GM18499 (cell line): ENCODE data around the gene MYL7.
"Not testable (repeated sequence)": the region's sequence is repeated elsewhere in the genome, so short reads cannot be mapped to it uniquely, and the experiment has no call there.

Source experiments
- ATAC-seq: cut with Tn5 transposase; IDR thresholded peaks from one replicate; pipeline ENCODE4 v1.9.1; 2021; ENCODE audit warnings: moderate number of reproducible peaks; ENCODE audit not compliant: insufficient read depth, unreplicated experiment

Gene MYL7

DNA sequence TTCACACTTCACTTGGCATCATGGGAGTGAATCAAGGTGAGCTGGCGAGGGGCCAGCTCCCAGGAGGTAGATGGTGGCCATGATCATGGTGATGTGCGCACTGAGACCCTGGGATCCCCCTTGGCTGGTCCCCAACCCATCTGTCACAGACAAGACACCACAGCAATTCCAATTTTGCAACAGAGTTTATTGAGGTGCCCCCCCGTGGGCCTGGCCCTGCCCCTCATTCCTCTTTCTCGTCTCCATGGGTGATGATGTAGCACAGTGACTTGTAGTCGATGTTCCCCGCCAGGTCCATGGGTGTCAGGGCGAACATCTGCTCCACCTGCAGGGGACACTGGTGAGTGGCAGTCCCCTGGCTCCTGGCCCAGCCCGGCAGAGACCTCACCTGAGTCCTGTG, 2.4 kb downstream of the MYL7 start:
- no peak for ATAC-seq

DNA sequence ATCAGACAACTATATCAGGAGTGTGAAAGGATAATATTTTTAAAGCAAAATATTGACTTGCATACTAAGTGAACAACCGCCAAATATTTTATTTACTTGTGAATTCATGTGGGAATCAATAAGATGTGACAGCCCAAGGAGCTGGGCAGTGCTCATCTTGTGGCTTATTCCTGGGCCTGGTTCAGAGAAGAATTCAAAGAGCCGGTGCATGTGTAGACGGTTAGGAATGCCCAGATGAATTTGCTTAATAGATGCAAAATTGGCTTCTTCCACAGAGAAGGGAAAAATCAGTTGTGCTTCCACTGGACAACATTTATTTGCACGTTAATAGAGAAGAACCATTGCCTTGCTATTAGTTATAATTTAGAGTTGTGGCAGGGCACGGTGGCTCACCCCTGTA, 4.4 kb downstream of the MYL7 start:
- no peak for ATAC-seq

DNA sequence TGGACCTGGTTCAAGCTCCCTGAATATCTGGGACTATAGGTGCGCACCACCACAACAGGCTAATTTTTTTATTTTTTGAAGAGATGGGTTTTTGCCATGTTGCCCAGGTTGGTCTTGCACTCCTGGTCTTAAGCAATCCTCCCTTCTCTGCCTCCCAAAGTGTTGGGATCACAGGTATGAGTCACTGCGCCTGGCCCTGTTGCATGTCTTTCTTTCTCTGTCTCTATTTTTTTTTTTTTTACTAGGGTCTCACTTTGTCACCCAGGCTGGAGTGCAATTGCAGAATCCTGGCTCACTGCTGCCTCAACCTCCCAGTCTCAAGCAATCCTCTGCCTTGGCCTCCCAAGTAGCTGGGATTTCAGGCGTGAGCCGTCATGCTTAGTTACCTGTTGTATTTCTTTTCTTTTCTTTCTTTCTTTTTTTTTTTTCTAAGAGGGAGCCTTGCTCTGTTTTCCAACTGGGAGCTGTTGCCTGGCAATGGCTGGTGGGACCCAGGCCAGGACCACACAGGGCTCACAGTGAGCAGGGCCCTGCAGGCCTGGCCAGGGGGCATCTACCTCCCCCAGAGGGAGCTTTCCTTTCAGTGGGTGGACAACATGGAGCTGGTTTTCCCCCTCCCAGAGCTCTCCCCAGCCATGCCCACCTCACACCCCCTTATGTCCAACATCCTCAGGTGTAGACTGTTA, 6.0 kb downstream of the MYL7 start:
- ATAC-seq = no peak

DNA sequence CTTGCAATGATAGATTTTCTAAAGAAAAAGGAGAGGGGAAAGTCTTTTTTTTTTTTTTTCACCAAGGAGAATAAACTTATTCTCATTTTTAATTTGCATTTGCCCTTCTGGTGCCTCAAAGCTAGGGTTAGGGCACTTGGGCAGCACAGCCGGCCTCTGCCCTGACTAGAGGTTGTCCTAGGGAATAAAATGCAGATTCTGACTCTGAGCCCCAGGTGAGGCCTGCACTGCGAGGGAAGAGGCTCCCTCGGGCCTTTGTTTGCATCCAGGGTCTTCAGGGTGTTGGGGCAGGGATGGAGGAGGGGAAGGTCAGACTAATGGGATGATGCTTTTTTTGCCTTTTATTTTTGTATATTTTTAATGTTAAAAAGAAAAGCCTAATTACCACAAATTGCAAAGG, 7.8 kb downstream of the MYL7 start:
- ATAC-seq = no peak

DNA sequence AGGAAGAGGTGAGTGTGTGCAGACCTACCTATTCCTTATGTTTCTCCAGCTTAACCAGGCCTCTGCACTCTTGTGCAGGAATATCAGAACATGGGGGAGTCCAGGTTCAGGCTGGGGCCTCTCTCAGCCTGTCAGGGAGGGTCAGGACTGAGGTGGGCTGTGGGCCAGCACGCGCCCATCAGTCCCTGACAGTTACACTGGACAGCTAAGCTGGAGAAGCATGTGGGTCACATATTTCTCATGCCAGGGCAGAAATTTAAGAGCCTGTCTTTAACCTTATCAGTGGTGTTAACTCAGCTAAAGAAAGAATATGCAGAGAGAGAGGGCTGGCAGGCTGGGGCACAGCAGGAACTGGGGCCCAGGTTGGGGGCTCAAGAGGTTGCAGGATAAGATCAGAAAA, 9.1 kb downstream of the MYL7 start:
- ATAC-seq = no peak

DNA sequence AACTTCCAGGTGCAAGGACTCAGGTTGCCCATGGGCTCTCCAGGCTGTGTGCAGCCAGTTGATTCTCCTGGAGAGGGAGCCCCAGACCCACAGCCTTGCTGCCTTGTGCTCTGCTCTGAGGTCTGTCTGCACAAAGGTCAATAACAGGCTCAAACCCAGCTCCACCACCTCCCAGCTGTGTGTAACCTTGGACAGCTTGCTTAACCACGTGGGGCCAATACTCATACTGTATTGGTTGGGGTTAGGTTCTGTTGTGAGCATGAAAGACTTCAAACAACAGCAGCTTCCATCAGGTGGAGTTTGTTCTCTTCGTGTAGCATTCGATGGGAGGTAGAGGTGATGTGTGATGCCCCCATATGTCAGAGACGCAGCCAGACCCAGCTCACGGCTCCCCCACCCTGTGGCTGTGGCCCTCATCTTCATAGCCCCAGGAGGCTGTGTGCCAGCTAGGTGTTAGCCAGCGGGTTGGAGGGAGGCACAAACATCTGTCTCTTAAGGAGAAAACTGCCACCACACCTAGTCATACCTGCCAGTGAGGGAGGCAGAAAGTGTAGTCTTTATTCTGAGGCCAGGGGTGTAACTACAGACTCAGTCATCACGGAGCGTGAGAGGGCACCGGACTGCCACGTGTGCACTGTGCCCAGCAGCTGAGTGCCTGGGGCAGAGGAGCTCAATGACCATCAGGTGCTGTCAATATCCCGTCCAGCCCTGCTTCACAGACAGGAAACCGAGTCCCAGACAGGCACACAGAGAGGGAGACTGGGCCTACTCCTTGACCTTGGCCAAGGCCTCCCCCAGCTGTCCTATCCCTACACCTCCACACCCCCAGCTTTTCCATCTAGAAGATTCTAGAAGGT, 9.7 kb downstream of the MYL7 start:
- no peak for ATAC-seq

DNA sequence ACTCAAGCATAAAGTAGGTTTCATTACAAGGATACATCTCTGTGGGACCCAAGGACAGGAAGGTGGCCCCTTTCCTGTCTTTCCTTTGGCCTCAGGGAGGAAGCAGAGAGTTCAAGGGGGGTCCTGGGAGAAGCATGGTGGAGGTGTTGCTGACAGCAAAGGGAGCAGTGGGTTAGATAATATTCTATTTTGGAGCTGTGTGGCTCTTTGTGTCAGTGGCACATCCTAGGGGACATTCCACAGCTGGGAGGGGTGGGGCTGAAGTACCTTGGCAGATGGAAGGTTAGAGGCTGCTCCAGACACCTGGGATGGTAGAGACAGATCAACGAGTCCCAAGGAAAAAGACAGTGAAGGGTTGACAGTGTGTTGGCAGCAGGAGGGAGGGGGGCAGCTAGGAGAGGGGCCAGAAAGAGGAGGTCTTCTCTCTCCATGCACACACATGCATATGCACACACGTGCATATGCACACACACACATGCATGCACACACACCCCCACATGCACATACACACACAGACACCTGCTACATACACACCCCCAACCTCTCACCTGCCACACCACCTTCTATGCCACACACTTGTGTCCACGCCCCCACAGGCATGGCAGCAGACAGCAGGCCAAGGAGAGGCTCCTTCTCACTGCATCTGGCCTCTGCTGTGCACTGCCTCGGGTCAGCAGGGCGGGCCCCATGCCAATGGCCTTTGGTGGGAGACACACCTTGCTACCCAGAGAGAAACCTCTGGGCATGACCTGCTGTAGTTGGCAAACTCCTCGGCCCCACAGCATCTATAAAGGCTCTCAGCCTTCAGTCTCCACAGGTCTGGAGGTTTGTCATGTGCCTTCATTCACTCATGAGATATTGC, 12.2 kb downstream of the MYL7 start:
- ATAC-seq = no peak

DNA sequence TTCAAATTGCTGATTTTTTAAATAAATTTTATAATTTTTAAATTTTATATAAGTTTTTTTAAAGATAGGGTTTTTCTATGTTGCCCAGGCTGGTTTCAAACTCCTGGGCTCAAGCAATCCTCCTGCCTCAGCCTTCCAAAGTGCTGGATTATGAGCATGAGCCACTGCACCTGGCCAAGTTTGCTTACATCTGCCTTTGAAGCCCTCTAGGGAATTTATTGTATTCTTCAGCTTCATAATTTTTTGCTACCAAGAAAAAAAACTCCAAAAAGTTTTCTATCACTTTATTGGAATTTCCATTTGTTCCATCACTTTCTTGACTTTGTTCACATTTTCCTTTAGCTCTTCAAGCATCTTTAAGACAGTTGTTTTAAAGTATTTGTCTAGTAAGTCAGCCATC, 14.0 kb downstream of the MYL7 start:
- ATAC-seq = no peak

DNA sequence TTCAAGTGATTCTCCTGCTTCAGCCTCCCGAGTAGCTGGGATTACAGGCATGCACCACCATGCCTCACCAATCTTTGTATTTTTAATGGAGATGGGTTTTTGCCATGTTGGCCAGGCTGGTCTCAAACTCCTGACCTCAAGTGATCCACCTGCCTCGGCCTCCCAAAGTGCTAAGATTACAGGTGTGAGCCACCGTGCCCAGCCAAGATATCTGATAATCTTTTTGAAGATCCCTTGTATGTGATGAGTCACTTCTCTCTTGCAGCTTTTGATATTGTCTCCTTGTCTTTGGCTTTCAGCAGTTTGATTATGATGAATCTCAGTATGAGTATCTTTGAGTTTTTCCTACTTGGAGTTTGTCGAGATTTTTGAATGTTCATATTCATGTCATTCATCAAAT, 14.6 kb downstream of the MYL7 start:
- ATAC-seq = not testable (repeated sequence)

DNA sequence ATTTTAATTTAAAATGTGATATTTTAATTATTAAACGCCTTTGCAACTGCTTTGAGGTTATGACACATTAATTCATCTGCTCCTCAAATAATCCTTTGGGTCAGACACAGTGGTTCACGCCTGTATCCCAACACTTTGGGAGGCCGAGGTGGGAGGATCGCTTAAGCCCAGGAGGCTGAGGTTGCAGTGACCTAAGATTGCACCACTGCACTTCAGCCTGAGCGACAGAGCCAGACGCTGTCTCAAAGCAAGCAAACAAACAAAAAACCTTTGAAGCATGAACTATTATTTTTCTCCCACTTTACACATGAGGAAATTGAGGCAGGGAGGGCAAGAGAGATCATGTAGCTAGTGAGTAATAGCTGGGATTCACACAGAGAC, 16.3 kb downstream of the MYL7 start:
- no peak for ATAC-seq

DNA sequence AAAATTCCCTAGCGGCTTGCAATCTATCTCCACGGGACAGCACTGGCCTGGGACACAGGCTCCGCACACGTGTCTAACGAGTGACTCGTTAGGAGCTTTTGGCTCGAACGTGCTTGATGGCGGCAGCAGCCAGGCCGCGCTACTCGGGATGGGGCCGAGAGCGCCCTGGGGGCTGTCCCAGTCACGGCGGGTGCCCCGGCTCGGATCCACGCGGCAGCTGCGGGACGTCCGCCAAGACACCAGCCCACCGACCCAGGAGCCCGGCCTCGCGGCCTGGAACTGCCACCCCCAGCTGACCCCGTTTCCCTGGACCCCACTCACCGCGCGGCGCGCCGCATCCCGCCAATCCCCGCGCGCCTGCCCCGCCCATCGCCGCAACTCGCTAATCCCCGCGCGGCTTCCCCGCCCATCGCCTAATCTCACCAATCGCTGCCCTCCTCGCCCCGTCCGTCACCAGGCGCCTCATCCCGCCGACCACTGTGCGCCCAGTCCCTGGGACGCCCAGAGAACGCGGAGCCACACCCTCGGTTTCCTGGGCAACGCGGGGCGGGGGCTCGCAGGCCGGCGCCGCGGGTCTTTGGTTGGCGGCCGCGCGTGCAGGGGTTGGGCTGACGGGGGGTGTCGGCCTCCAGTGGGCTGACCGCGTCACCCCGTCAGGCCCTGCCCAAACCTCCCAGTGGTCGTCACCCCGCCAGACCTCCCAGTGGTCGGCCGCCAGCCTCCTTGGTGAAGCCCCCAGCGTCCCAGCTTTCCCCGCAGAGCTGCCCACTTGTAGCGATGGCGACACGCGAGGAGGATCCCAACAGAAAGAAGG, 17.7 kb downstream of the MYL7 start, which contains the start of gene POLD2:
Gene POLD2, minus strand, starts transcription at position 359 of the 814 bp plus-strand sequence. CDS start 1,495 bp downstream, outside the sequence.
- ATAC-seq = peak; percentile 93

DNA sequence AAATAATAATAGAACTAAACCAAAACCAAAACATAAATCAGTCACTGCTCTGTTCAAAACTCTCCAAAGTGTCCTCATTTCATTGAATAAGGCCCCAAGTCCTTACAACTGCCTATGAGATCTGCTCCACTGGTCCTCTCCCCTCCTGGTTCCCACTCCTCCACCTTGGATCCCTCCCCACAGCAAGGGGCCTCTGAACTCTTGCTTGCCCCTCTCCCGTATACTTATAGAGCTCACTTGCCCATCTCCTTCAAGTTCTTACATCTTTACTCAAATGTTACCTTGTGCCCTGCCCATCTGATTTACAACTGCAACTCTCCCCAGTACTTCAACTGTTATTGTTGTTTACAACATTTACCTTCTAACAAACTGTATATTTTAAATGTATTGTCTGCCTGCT, 18.6 kb downstream of the MYL7 start:
- no peak for ATAC-seq

DNA sequence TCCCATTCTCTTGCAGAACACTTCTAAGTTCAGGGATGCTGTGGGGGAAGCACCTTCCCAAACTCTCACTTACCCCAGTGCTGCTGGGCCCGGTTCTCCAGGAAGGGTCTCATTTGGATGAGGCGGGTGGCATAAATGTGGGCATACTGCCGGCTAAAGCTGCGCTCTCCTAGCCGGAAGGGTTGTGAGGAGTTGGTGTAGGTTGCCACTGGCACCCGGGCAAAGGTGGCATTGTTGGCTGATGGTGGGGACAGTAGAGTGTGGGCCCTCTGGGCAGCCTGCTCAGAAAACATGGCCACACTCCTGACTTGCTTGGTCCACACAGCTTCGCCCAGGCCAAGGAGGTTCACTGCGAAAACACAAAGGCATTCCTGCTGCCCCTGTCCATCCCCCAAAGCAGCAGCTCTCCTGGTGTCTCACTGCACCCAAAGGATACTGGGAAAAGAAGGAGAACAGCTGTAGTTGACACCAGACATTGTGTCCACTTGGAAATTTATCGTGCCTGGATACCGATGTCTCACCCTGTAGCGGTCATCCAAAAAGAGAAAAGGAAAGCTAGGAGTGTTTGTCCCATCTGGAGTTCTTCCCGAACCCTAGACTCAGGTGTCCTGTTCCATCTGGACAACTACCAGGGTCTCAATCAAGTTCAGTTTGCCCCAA, 19.2 kb downstream of the MYL7 start:
- ATAC-seq = no peak

DNA sequence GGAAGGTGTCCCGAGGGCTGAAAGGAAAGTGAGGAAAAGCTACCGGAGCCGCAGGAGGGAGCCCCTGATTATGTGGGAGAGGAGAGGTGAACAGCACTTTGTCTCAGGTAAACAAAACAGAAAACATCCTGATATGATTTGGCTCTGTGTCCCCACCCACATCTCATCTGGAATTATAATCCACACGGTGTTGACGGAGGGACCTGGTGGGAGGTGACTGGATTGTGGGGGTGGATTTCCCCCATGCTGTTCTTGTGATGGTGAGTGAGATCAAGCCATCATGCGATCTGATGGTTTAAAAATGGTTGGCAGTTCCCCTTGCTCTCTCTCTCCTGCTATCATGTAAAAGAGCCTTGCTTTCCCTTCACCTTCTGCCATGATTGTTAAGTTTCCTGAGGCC, 20.7 kb downstream of the MYL7 start:
- no peak for ATAC-seq

DNA sequence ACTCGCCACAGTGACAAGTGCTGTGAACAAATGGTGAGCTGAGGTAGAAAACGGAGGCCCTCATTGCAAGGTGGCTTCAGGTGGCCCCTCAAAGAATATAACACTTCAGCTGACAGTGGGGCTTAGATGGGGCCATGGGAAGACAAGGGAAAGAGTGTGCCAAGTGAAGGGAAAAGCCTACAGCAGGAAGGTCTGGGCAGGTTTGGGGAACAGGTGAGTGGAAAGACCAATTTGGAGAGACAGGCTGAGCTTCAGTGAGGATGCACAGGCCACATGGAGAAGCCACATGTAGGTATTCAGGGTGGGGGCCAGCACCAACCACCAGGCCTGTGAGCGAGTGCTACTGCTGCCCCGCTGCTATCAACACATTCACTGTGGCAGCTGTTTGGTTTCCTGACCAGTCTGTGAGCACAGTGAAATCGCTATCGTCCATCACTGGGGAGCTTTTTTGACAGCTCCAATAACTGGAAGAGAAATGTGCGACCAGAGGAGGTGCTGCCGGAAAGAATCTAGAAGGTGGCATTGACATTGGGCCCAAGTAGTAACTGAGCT, 21.2 kb downstream of the MYL7 start:
- ATAC-seq = no peak

DNA sequence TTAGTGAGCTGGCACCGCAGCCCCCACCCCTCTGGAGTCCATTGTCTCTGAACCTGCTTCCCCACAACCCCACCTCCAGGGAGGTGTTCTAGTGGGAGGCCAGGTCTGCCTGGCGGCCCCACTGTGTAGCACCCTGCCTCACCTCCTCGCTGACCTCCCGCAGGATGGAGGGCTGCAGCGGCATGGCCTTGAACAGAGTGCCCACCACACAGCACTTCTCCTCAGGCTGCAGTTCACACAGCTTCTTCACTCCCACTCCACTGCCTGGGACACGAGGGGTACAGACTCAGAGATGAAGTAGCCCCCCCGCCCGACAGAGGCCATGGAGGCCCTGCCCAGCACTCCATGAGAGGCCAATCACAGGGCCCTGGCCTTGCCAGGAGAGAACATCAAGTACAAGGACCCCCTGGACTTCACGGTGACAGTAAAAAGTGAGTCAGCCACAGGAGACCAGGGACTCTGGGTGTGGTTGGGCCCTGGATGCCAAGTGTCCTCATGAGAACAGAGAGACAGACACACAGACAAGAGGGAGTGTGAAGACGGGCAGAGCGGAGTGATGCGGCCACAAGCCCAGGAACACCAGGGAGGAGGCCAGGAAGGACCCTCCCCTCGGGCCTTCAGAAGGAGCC, 23.2 kb downstream of the MYL7 start:
- no peak for ATAC-seq

DNA sequence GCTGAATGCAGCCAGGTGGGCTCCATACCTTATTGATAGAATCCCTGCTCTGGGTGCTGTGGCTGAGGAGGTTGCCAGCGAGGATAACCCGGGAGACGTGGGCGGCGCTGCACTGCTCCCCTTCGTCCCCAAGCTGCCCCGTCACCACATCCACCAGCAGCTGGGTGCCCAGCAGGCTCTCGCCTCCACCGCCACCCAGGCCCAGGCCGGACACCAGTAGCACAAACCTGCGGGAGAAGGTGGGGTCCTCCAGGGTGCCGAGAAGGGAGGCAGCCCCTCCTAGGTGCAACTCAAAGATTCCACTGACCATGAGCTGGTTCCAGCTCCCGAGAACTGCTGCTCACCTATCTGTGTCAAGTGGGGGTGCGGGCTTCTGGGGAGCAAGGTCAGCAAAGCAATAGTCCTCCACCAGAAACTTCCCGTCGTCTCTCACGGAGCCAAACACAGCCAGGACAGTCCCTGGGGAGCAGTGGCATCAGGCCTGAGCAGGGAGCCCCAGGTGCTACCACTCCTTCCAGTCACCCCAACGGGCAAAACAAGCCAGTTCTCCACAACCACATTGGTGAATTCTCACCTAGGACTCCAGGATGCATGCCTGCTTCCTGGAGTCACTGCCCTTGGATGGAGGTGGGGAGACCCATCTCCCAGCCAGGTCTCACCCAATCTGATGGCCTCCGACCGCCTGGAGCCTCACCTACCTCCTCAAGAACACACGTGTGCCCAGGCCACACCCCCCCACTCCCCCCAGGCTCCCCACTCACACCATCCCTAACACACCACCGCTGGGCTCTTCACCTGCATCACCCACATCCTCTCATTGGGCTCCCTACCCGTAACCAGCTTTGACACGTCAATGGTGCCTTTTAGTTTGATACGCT, 24.1 kb downstream of the MYL7 start:
- no peak for ATAC-seq
